AG04449 (cell line): ENCODE results near the gene ZBTB1.

Experiments used
- CTCF ChIA-PET: fragments of 350-600 bp; formaldehyde crosslinking; extraction: SDS; loops from one replicate; lab custom pipeline; 2021; ENCODE audit warnings: antibody characterized with exemption; lab: Yijun Ruan, JAX
- POLR2A ChIA-PET: fragments of 400-600, 350-600 bp; formaldehyde crosslinking; extraction: SDS; loops from one replicate; lab custom pipeline; 2020; ENCODE audit warnings: antibody characterized with exemption, inconsistent platforms; lab: Yijun Ruan, JAX
- DNase-seq: peaks from one replicate; pipeline ENCODE4 v3.0.0-alpha.2; 2010; ENCODE audit warnings: low read depth, low spot score
- H3K4me3 ChIP-seq: 2 replicates; pipeline ENCODE4 v1.5.1; 2011; ENCODE audit warnings: low read depth, mild to moderate bottlenecking, control low read depth, low read length
- TF ChIP-seq, protein P1 (sequence below): IDR thresholded peaks from one replicate; pipeline ENCODE4 v1.5.1; 2011; ENCODE audit warnings: mild to moderate bottlenecking, moderate library complexity, low read length, control low read depth, inconsistent platforms; ENCODE audit not compliant: insufficient read depth; ENCODE audit errors: missing control alignments

The ZBTB1 gene

DNA sequence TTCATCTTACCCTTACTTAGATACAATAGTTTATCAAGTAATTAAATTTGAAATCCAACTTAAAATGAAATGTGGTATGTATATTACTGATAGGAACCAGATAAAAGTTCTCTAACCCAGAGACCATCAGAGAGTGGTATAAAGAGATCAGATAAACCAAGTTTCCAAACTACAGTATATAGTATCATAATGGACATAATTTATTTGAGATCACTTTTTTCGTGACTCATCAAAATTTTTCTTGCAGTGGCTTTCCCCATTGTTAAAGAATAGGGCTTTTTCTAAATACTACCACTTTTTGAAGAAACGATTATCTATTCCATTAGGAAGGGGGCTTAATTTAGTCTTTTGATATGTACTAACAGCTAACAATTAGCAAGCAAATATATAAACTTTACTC is 20.8 kb downstream of the ZBTB1 start:
- DNase-seq = no peak
- ChIA-PET POLR2A (no interaction called here), CTCF (interaction anchor here (0.6 to 2.0 kb wide), 4 partner anchors 11 to 366 kb away, joined by 3 to 9 read pairs (median 6); partner anchors contain the start of gene HSPA2)
- TF ChIP-seq, protein P1, sequence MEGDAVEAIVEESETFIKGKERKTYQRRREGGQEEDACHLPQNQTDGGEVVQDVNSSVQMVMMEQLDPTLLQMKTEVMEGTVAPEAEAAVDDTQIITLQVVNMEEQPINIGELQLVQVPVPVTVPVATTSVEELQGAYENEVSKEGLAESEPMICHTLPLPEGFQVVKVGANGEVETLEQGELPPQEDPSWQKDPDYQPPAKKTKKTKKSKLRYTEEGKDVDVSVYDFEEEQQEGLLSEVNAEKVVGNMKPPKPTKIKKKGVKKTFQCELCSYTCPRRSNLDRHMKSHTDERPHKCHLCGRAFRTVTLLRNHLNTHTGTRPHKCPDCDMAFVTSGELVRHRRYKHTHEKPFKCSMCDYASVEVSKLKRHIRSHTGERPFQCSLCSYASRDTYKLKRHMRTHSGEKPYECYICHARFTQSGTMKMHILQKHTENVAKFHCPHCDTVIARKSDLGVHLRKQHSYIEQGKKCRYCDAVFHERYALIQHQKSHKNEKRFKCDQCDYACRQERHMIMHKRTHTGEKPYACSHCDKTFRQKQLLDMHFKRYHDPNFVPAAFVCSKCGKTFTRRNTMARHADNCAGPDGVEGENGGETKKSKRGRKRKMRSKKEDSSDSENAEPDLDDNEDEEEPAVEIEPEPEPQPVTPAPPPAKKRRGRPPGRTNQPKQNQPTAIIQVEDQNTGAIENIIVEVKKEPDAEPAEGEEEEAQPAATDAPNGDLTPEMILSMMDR = no peak
- no peak overlapping the region for H3K4me3 ChIP-seq

DNA sequence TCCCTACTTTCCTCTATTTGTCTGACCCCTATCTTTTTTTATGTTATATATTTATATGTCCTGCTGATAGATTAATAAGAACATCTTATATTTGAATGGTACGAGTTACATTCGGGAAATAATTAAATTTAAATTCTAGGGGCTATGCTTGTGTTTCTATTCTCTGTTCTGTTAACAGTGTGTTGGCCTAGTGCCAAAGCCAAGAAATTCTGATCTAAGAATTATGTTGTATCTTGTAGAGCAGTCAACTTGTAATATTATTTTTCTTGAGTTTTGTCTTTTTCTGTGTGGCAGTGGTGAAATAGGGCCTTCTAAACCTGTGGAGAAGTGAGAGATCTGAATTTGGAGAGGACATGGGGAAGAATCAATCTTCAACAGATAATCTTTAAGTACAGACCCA is 27.0 kb downstream of the ZBTB1 start:
- DNase-seq = no peak
- H3K4me3 ChIP-seq = no peak overlapping the region
- POLR2A ChIA-PET = no interaction called here
- TF ChIP-seq, protein P1 = no peak
- CTCF ChIA-PET = interaction anchor here (0.9 to 1.2 kb wide), 4 partner anchors 16 to 106 kb away, joined by 3 read pairs; no protein-coding TSS in a partner anchor

DNA sequence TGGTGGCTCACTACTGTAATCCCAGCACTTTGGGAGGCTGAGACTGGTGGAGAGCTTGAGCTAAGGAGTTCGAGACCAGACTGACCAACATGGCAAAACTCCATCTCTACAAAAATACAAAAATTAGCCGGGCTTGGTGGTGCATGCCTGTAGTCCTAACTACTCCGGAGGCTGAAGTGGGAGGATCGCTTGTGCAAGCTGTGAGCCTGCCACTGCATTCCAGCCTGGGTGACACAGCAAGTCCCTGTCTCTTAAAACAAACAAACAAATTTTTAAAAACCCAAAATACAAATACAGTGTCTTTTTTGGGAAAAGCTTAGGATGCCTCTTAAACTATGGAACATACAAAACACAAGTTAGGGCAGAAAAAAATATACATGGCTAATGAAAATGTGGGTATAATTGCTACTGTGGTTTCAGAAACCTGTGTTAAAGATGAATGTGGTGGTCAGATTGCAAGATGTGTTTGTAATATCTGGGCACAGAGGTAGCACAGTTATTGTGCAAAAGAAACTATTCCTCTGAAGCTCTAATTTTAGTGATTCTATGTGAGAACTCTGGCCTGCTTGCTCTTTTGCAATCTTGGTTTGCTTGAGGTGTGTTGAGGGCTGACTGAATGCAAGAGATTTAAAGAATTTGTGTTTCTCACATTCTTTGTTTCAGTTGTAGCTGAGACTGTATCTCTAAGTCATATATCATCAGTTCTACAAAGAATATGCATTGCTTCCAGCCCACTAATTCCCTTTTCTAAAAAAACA is 32.1 kb downstream of the ZBTB1 start:
- ChIA-PET POLR2A (no interaction called here), CTCF (interaction anchor here (1.1 to 2.6 kb wide), 5 partner anchors 9 to 100 kb away, joined by 3 to 11 read pairs (median 9); no protein-coding TSS in a partner anchor)
- TF ChIP-seq, protein P1 = no peak
- DNase-seq = peak; percentile 45
- no peak overlapping the region for H3K4me3 ChIP-seq

DNA sequence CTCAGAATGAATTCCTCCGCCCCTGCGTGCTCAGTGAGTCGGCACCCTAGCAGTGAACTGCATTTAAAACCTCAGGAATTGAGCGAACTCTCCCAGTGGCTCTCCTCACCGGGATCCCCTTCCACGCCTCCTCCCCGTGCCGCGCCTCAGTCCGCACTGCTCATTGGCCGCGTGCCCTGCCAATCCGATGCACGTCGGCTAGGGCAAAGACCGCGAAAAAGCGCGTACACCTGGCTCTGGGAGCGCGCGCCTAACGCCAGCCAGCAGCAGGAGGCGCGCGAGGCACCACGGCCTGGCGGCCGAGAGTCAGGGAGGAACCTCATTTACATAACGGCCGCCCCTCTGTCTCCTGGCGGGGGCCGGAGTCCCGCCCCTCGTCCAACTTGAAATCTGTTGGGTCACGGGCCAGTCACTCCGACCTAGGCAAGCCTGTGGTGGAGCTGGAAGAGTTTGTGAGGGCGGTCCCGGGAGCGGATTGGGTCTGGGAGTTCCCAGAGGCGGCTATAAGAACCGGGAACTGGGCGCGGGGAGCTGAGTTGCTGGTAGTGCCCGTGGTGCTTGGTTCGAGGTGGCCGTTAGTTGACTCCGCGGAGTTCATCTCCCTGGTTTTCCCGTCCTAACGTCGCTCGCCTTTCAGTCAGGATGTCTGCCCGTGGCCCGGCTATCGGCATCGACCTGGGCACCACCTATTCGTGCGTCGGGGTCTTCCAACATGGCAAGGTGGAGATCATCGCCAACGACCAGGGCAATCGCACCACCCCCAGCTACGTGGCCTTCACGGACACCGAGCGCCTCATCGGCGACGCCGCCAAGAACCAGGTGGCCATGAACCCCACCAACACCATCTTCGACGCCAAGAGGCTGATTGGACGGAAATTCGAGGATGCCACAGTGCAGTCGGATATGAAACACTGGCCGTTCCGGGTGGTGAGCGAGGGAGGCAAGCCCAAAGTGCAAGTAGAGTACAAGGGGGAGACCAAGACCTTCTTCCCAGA is 35.9 kb downstream of the ZBTB1 start, which contains the start of gene HSPA2:
Gene HSPA2, plus strand, starts transcription at position 534 of the 995 bp plus-strand sequence. Its CDS starts 109 bp downstream, at position 643.
- peak; percentile 98 for DNase-seq
- POLR2A ChIA-PET = interaction anchor here (0.6 to 2.7 kb wide), 41 partner anchors 10 to 997 kb away, joined by 3 to 33 read pairs (median 4); partner anchors contain the start of genes PLEKHG3, PPP1R36, ZBTB1 and ZBTB25
- TF ChIP-seq, protein P1 = peak; percentile 94
- peak within 1 kb of the TSS; percentile 85 for H3K4me3 ChIP-seq
- CTCF ChIA-PET = interaction anchor here (0.6 to 5.6 kb wide), 35 partner anchors 8 to 251 kb away, joined by 3 to 78 read pairs (median 4); partner anchors contain the start of genes PPP1R36 and ZBTB1

DNA sequence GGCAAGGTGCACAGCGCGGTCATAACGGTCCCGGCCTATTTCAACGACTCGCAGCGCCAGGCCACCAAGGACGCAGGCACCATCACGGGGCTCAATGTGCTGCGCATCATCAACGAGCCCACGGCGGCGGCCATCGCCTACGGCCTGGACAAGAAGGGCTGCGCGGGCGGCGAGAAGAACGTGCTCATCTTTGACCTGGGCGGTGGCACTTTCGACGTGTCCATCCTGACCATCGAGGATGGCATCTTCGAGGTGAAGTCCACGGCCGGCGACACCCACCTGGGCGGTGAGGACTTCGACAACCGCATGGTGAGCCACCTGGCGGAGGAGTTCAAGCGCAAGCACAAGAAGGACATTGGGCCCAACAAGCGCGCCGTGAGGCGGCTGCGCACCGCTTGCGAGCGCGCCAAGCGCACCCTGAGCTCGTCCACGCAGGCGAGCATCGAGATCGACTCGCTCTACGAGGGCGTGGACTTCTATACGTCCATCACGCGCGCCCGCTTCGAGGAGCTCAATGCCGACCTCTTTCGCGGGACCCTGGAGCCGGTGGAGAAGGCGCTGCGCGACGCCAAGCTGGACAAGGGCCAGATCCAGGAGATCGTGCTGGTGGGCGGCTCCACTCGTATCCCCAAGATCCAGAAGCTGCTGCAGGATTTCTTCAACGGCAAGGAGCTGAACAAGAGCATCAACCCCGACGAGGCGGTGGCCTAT is 36.8 kb downstream of the ZBTB1 start:
- ChIA-PET POLR2A (interaction anchor here (0.7 to 2.7 kb wide), 9 partner anchors 9 to 200 kb away, joined by 3 to 28 read pairs (median 5); partner anchors contain the start of genes PPP1R36 and ZBTB1), CTCF (interaction anchor here (1.0 to 5.6 kb wide), 4 partner anchors 9 to 95 kb away, joined by 3 to 78 read pairs (median 16); partner anchors contain the start of gene PPP1R36)
- peak overlapping the region; percentile 85 for H3K4me3 ChIP-seq
- TF ChIP-seq, protein P1 = no peak
- no peak for DNase-seq
